OCI-LY7 (cell line): ENCODE data around the gene MAS1.

ENCODE experiments used
- EZH2phosphoT487 ChIP-seq: fragments of 200-600 bp; sonication (generic); IDR thresholded peaks from 2 replicates; pipeline ENCODE4 v1.6.1; 2018; ENCODE audit warnings: low read depth, borderline replicate concordance, mild to moderate bottlenecking, mixed run types, antibody characterized with exemption, low read length, moderate library complexity, mixed read lengths
- TF ChIP-seq, protein P1 (sequence below): fragments of 200-600 bp; sonication (generic); conservative IDR thresholded peaks from 2 replicates; pipeline ENCODE4 v1.5.1; 2014; ENCODE audit warnings: mild to moderate bottlenecking, antibody characterized with exemption, low read length, moderate library complexity, mixed read lengths

DNA sequence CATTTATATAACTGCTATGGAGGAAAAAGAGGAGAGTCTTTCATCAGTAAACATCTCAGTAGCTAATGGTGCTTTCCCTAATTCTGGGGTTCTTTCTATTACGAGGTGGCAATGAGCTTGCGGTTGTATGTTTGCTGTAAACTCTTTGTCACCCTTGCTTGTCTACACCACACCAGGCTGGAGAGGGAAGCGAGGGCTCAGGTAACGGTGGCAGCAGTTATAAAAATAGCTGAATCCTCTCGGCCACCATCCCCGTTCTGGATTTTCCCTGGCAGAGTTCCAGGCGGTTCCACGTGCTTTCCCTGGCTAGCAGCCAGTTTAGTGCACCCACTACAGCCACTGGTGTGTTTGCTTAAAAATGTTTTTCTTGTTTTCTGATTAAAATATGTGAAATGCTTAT is 39.0 kb downstream of the MAS1 start:
- TF ChIP-seq, protein P1, sequence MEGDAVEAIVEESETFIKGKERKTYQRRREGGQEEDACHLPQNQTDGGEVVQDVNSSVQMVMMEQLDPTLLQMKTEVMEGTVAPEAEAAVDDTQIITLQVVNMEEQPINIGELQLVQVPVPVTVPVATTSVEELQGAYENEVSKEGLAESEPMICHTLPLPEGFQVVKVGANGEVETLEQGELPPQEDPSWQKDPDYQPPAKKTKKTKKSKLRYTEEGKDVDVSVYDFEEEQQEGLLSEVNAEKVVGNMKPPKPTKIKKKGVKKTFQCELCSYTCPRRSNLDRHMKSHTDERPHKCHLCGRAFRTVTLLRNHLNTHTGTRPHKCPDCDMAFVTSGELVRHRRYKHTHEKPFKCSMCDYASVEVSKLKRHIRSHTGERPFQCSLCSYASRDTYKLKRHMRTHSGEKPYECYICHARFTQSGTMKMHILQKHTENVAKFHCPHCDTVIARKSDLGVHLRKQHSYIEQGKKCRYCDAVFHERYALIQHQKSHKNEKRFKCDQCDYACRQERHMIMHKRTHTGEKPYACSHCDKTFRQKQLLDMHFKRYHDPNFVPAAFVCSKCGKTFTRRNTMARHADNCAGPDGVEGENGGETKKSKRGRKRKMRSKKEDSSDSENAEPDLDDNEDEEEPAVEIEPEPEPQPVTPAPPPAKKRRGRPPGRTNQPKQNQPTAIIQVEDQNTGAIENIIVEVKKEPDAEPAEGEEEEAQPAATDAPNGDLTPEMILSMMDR = no peak
- no peak for TF ChIP-seq EZH2phosphoT487
